HG02981 (cell line): ENCODE data around the gene PXMP2.

ENCODE experiments used
- ATAC-seq: cut with Tn5 transposase; IDR thresholded peaks from one replicate; pipeline ENCODE4 v1.9.1; 2021; ENCODE audit warnings: mild to moderate bottlenecking, moderate library complexity; ENCODE audit not compliant: unreplicated experiment

The PXMP2 gene

GRCh38 chr12:132720606-132721345 lies 33.4 kb downstream of the PXMP2 start:
- ATAC-seq: no peak

GRCh38 chr12:132723015-132723763 lies 35.8 kb downstream of the PXMP2 start:
- no peak for ATAC-seq

- ATAC-seq: no peak
These were observed 36.4 kb downstream of the PXMP2 start for GRCh38 chr12:132723764-132724140.

- ATAC-seq: no peak
These were observed 37.3 kb downstream of the PXMP2 start for GRCh38 chr12:132724506-132725241.

- ATAC-seq: no peak
These were observed 39.0 kb downstream of the PXMP2 start for GRCh38 chr12:132726386-132726785.

- ATAC-seq: no peak
These were observed 39.9 kb downstream of the PXMP2 start for GRCh38 chr12:132727091-132727794.

- ATAC-seq: no peak
These were observed 41.1 kb downstream of the PXMP2 start for GRCh38 chr12:132728502-132728901.

- ATAC-seq: no peak
These were observed 42.3 kb downstream of the PXMP2 start for GRCh38 chr12:132729541-132730320.

- ATAC-seq: no peak
These were observed 43.0 kb downstream of the PXMP2 start for GRCh38 chr12:132730353-132730752.

- no peak for ATAC-seq
These were observed 44.2 kb downstream of the PXMP2 start for GRCh38 chr12:132731574-132731973.

- no peak for ATAC-seq
These were observed 46.8 kb downstream of the PXMP2 start for GRCh38 chr12:132734206-132734605.

GRCh38 chr12:132735496-132735895 lies 48.1 kb downstream of the PXMP2 start:
- ATAC-seq: no peak

- no peak for ATAC-seq
These were observed 49.0 kb downstream of the PXMP2 start for GRCh38 chr12:132736378-132736777.

- ATAC-seq: no peak
These were observed 49.5 kb downstream of the PXMP2 start for GRCh38 chr12:132736913-132737312.

- no peak for ATAC-seq
These were observed 52.4 kb downstream of the PXMP2 start for GRCh38 chr12:132739600-132740312.

GRCh38 chr12:132740313-132740646 lies 52.9 kb downstream of the PXMP2 start:
- ATAC-seq: no peak

GRCh38 chr12:132740652-132741051 lies 53.3 kb downstream of the PXMP2 start:
- no peak for ATAC-seq

- ATAC-seq: no peak
These were observed 54.2 kb downstream of the PXMP2 start for GRCh38 chr12:132741620-132742019.

- ATAC-seq: no peak
These were observed 56.4 kb downstream of the PXMP2 start for GRCh38 chr12:132743831-132744230.

GRCh38 chr12:132746613-132747012 lies 59.2 kb downstream of the PXMP2 start:
- ATAC-seq: no peak
